ENCODE data around the gene SUPT7L. TPM values are rescaled to one million over a fixed set of nuclear protein-coding genes. Genes with fewer than 3 reads are reported as not detected.

SUPT7L gene
- total RNA-seq, 1 experiment from 2014 or later = 42.4 TPM

GRCh38 chr2:27661371-27661770 is 2.0 kb downstream of the SUPT7L start:
- ChIA-PET CTCF (no interaction called here), POLR2A (no interaction called here)
- intact Hi-C loops (cut with micrococcal nuclease; ENCODE audit: unreplicated experiment) = no loop called here
- no peak for DNase-seq
- Histone ChIP-seq H3K9me3 (no peaks in the 10 kb centered on the region), H3K36me3 (ENCODE audit: control insufficient read depth, insufficient read depth, low read length) (peaks cover 9% of the 10 kb centered on the region), H3K4me1 (peaks cover 6% of the 10 kb centered on the region; the same call in 1 of the 2 replicates), H3K27me3 (replicated peaks; ENCODE audit: control insufficient read depth, insufficient read depth, low read length) (no peaks in the 10 kb centered on the region), H3K4me3 (ENCODE audit: low read depth, low read length) (no peak overlapping the region)
- Mint-ChIP-seq H3K27ac (ENCODE audit: unreplicated experiment) (no peak overlapping the region), H3K36me3 (ENCODE audit: insufficient read depth, unreplicated experiment) (peaks cover 60% of the 10 kb centered on the region), H3K9me3 (ENCODE audit: unreplicated experiment) (no peaks in the 10 kb centered on the region), H3K27me3 (ENCODE audit: insufficient read depth, unreplicated experiment) (no peaks in the 10 kb centered on the region), H3K4me3 (ENCODE audit: unreplicated experiment) (no peak overlapping the region), H3K4me1 (ENCODE audit: low read depth, unreplicated experiment) (peaks cover 14% of the 10 kb centered on the region)
- TF ChIP-seq CTCF (IDR thresholded peaks at IDR 0.05; ENCODE audit: insufficient read depth in 1 of 2, low read depth in 1 of 2, low read length in 1 of 2, severe bottlenecking in 1 of 2, unreplicated experiment in 1 of 2) = no peak
- BruUV-seq (replicated peaks) = no TSS peak

GRCh38 chr2:27655155-27655951 is 8.1 kb downstream of the SUPT7L start:
- CTCF ChIA-PET = no interaction called here
- H3K27ac Mint-ChIP-seq (ENCODE audit: unreplicated experiment) = no peak overlapping the region
- H3K36me3 Mint-ChIP-seq (ENCODE audit: insufficient read depth, unreplicated experiment) = peaks cover 72% of the 10 kb centered on the region

GRCh38 chr2:27653397-27653796 is 10.0 kb downstream of the SUPT7L start:
- Mint-ChIP-seq H3K27ac (ENCODE audit: unreplicated experiment) (no peak overlapping the region), H3K9me3 (ENCODE audit: unreplicated experiment) (no peaks in the 10 kb centered on the region), H3K4me1 (ENCODE audit: low read depth, unreplicated experiment) (peaks cover 6% of the 10 kb centered on the region), H3K4me3 (ENCODE audit: unreplicated experiment) (no peak overlapping the region), H3K27me3 (ENCODE audit: insufficient read depth, unreplicated experiment) (no peaks in the 10 kb centered on the region), H3K36me3 (ENCODE audit: insufficient read depth, unreplicated experiment) (peaks cover 73% of the 10 kb centered on the region)
- no peak for TF ChIP-seq CTCF (IDR thresholded peaks at IDR 0.05; ENCODE audit: insufficient read depth in 1 of 2, low read depth in 1 of 2, low read length in 1 of 2, severe bottlenecking in 1 of 2, unreplicated experiment in 1 of 2)
- ChIA-PET POLR2A (interaction anchor here (0.5 kb wide), 1 partner anchor 67 kb away, joined by 3 read pairs; no protein-coding TSS in a partner anchor), CTCF (no interaction called here)
- no peak for DNase-seq
- Histone ChIP-seq H3K4me1 (0 out of 2 replicates have a peak, but pooled peaks cover 3% of the 10 kb centered on the region), H3K4me3 (ENCODE audit: low read depth, low read length) (no peak overlapping the region), H3K36me3 (ENCODE audit: control insufficient read depth, insufficient read depth, low read length) (peaks cover 7% of the 10 kb centered on the region), H3K9me3 (no peaks in the 10 kb centered on the region), H3K27me3 (replicated peaks; ENCODE audit: control insufficient read depth, insufficient read depth, low read length) (no peaks in the 10 kb centered on the region)
- BruUV-seq (replicated peaks) = no TSS peak
- intact Hi-C loops (cut with micrococcal nuclease; ENCODE audit: unreplicated experiment) = no loop called here

More at GRCh38 chr2:27655155-27655951, 8.1 kb downstream of the SUPT7L start:
- TF ChIP-seq CTCF (IDR thresholded peaks at IDR 0.05; ENCODE audit: insufficient read depth in 1 of 2, low read depth in 1 of 2, low read length in 1 of 2, severe bottlenecking in 1 of 2, unreplicated experiment in 1 of 2) = no peak
- H3K27me3 ChIP-seq (replicated peaks; ENCODE audit: control insufficient read depth, insufficient read depth, low read length) = no peaks in the 10 kb centered on the region
- intact Hi-C loops (cut with micrococcal nuclease; ENCODE audit: unreplicated experiment) = no loop called here
- H3K9me3 Mint-ChIP-seq (ENCODE audit: unreplicated experiment) = no peaks in the 10 kb centered on the region
- 0 out of 2 replicates have a peak, but pooled peaks cover 3% of the 10 kb centered on the region for H3K4me1 ChIP-seq
- POLR2A ChIA-PET = no interaction called here
- no peak overlapping the region for H3K4me3 ChIP-seq (ENCODE audit: low read depth, low read length)
- peaks cover 6% of the 10 kb centered on the region for H3K36me3 ChIP-seq (ENCODE audit: control insufficient read depth, insufficient read depth, low read length)
- no peak overlapping the region for H3K4me3 Mint-ChIP-seq (ENCODE audit: unreplicated experiment)
- H3K9me3 ChIP-seq = no peaks in the 10 kb centered on the region
- H3K27me3 Mint-ChIP-seq (ENCODE audit: insufficient read depth, unreplicated experiment) = no peaks in the 10 kb centered on the region
- no peak for DNase-seq
- no TSS peak for BruUV-seq (replicated peaks)
- H3K4me1 Mint-ChIP-seq (ENCODE audit: low read depth, unreplicated experiment) = peaks cover 6% of the 10 kb centered on the region

Measured in Caco-2 (cell line).